HepG2 (cell line): ENCODE data around the gene OLFM2. TPM values are rescaled to one million over a fixed set of nuclear protein-coding genes. Genes with fewer than 3 reads are reported as not detected.

Experiments used
- BHLHE40 ChIP-seq: IDR thresholded peaks from 2 replicates; pipeline ENCODE4 v1.6.1; 2011; ENCODE audit warnings: low read length, improper control_type of control experiment
- GTF2F1 ChIP-seq: fragments of 150-350 bp; IDR thresholded peaks from 2 replicates; pipeline ENCODE4 v1.6.1; 2014; ENCODE audit warnings: low read length
- NFE2L1 ChIP-seq: sonication (generic); formaldehyde crosslinking; IDR thresholded peaks from 2 replicates; pipeline ENCODE4 v1.4.0; 2020; ENCODE audit warnings: missing genetic modification reagents, mild to moderate bottlenecking, borderline replicate concordance
- NR2C2 ChIP-seq: sonication (generic); formaldehyde crosslinking; IDR thresholded peaks from 2 replicates; pipeline ENCODE4 v1.4.0; 2020; ENCODE audit warnings: missing genetic modification reagents, mild to moderate bottlenecking, moderate library complexity, borderline replicate concordance
- PTBP1 ChIP-seq: fragments of 200-400 bp; formaldehyde crosslinking; IDR thresholded peaks from 2 replicates; pipeline ENCODE4 v1.6.1; 2018; ENCODE audit warnings: low read length, low read depth; ENCODE audit not compliant: poor library complexity, severe bottlenecking
- RBAK ChIP-seq: sonication (generic); formaldehyde crosslinking; IDR thresholded peaks from 2 replicates; pipeline ENCODE4 v1.5.1; 2020; ENCODE audit warnings: mild to moderate bottlenecking, missing genetic modification reagents
- RBM22 ChIP-seq: fragments of 200-400 bp; formaldehyde crosslinking; optimal IDR thresholded peaks from 2 replicates; pipeline ENCODE3; 2017; ENCODE audit warnings: mild to moderate bottlenecking, low read length, moderate library complexity
- TCF7L2 ChIP-seq: IDR thresholded peaks from 2 replicates; pipeline ENCODE4 v1.6.1; 2011; ENCODE audit warnings: mild to moderate bottlenecking, low read depth, low read length, moderate library complexity
- THYN1 ChIP-seq: sonication (generic); formaldehyde crosslinking; IDR thresholded peaks from 2 replicates; pipeline ENCODE4 v1.8.1; 2023; ENCODE audit warnings: low read depth, mild to moderate bottlenecking, moderate library complexity, missing genetic modification reagents, borderline replicate concordance
- ZNF547 ChIP-seq: sonication (generic); formaldehyde crosslinking; IDR thresholded peaks from 2 replicates; pipeline ENCODE4 v1.5.1; 2020; ENCODE audit warnings: mild to moderate bottlenecking, missing genetic modification reagents
- ZNF839 ChIP-seq: sonication (generic); formaldehyde crosslinking; IDR thresholded peaks from 2 replicates; pipeline ENCODE4 v1.4.0; 2020; ENCODE audit warnings: missing genetic modification reagents, mild to moderate bottlenecking, borderline replicate concordance
- polyA plus RNA-seq, 8 experiments: library from polyadenylated mRNA; depleted of rRNA in 3 of 8; stranded (reverse) in 7 of 8; unstranded in 1 of 8; fragments of >200 nt; fragmentation: Illumina TruSeq in 4 of 8; extraction: Trizol in 4 of 8; gene quantifications; 2 replicates each; pipeline versions ENCODE4 v1.2.1 to v1.2.3, GENCODE V29; 2011 to 2016; ENCODE audit warnings: low read depth in 4 of 8, missing spikeins in 1 of 8, mixed read lengths in 1 of 8; ENCODE audit not compliant: insufficient read depth in 1 of 8
- total RNA-seq, 5 experiments: library from RNA; depleted of rRNA; stranded (reverse); fragments of >200 nt; fragmentation: Illumina TruSeq; extraction: Trizol; gene quantifications; 2 replicates each; pipeline ENCODE4 v1.2.3, GENCODE V29; 2016; ENCODE audit warnings: low read depth in 1 of 5
- TF ChIP-seq, protein P1 (sequence below): sonication (generic); formaldehyde crosslinking; IDR thresholded peaks from 2 replicates; pipeline ENCODE4 v1.9.0; 2022; ENCODE audit warnings: missing genetic modification reagents, mild to moderate bottlenecking, borderline replicate concordance
- TF ChIP-seq, protein P2 (sequence below): sonication (generic); formaldehyde crosslinking; IDR thresholded peaks from 2 replicates; pipeline ENCODE4 v1.5.0; 2020; ENCODE audit warnings: mild to moderate bottlenecking, missing genetic modification reagents, borderline replicate concordance
- TF ChIP-seq, protein P3 (sequence below): sonication (generic); formaldehyde crosslinking; IDR thresholded peaks from 2 replicates; pipeline ENCODE4 v1.5.0; 2020; ENCODE audit warnings: mild to moderate bottlenecking, missing genetic modification reagents, moderate library complexity
- TF ChIP-seq, protein P4 (sequence below): sonication (generic); formaldehyde crosslinking; IDR thresholded peaks from 2 replicates; pipeline ENCODE4 v1.8.0; 2022; ENCODE audit warnings: mild to moderate bottlenecking, missing genetic modification reagents, borderline replicate concordance

OLFM2 gene
- total and polyA plus RNA-seq, 2 of the 13 experiments (the other 11 are each of a cell fraction or from before 2014, with no cell fraction given), result 0.20 to 0.51 TPM

DNA sequence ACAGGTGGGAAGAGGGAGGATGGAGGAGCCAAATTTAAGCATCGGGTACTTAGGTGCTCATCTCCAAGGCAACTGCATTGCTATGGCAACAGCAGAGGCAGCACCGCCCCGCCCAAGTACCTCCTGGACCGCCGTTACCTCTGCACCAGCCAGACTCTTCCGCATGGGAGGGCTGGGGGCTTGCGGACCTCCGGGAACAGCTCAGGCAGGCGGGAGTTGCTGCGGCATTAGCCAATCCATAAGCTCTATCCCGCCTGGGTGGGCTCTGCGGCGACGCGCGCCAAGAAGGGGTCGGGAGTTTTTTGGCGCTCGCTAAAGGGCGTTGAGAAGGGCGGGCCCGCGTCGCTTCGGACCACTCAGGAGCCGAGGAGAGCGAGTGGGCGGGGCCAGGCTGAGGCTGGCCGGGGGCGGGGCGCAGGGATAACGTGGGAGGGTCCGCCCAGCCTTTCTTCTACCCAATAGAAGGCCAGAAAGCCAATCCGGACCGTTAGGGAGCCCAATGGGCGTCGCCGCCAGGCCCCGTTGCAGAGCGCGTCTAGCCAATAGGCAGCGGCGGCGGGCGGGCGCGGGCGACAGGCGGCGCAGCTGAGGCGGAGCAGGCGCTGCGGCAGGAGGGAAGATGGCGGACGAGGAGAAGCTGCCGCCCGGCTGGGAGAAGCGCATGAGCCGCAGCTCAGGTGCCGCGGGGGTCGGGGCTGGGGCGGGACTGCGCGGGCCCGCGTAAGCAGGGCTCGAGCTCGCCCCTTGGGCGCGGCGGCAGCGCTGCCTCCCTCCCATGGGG lies 101.4 kb downstream of the OLFM2 start, which contains the start of gene PIN1 (continued):
- TF ChIP-seq, protein P1, sequence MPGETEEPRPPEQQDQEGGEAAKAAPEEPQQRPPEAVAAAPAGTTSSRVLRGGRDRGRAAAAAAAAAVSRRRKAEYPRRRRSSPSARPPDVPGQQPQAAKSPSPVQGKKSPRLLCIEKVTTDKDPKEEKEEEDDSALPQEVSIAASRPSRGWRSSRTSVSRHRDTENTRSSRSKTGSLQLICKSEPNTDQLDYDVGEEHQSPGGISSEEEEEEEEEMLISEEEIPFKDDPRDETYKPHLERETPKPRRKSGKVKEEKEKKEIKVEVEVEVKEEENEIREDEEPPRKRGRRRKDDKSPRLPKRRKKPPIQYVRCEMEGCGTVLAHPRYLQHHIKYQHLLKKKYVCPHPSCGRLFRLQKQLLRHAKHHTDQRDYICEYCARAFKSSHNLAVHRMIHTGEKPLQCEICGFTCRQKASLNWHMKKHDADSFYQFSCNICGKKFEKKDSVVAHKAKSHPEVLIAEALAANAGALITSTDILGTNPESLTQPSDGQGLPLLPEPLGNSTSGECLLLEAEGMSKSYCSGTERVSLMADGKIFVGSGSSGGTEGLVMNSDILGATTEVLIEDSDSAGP (CRISPR knock-in tag), result peak; percentile 73; the same call in 1 of the 2 replicates
- TF ChIP-seq, protein P2, sequence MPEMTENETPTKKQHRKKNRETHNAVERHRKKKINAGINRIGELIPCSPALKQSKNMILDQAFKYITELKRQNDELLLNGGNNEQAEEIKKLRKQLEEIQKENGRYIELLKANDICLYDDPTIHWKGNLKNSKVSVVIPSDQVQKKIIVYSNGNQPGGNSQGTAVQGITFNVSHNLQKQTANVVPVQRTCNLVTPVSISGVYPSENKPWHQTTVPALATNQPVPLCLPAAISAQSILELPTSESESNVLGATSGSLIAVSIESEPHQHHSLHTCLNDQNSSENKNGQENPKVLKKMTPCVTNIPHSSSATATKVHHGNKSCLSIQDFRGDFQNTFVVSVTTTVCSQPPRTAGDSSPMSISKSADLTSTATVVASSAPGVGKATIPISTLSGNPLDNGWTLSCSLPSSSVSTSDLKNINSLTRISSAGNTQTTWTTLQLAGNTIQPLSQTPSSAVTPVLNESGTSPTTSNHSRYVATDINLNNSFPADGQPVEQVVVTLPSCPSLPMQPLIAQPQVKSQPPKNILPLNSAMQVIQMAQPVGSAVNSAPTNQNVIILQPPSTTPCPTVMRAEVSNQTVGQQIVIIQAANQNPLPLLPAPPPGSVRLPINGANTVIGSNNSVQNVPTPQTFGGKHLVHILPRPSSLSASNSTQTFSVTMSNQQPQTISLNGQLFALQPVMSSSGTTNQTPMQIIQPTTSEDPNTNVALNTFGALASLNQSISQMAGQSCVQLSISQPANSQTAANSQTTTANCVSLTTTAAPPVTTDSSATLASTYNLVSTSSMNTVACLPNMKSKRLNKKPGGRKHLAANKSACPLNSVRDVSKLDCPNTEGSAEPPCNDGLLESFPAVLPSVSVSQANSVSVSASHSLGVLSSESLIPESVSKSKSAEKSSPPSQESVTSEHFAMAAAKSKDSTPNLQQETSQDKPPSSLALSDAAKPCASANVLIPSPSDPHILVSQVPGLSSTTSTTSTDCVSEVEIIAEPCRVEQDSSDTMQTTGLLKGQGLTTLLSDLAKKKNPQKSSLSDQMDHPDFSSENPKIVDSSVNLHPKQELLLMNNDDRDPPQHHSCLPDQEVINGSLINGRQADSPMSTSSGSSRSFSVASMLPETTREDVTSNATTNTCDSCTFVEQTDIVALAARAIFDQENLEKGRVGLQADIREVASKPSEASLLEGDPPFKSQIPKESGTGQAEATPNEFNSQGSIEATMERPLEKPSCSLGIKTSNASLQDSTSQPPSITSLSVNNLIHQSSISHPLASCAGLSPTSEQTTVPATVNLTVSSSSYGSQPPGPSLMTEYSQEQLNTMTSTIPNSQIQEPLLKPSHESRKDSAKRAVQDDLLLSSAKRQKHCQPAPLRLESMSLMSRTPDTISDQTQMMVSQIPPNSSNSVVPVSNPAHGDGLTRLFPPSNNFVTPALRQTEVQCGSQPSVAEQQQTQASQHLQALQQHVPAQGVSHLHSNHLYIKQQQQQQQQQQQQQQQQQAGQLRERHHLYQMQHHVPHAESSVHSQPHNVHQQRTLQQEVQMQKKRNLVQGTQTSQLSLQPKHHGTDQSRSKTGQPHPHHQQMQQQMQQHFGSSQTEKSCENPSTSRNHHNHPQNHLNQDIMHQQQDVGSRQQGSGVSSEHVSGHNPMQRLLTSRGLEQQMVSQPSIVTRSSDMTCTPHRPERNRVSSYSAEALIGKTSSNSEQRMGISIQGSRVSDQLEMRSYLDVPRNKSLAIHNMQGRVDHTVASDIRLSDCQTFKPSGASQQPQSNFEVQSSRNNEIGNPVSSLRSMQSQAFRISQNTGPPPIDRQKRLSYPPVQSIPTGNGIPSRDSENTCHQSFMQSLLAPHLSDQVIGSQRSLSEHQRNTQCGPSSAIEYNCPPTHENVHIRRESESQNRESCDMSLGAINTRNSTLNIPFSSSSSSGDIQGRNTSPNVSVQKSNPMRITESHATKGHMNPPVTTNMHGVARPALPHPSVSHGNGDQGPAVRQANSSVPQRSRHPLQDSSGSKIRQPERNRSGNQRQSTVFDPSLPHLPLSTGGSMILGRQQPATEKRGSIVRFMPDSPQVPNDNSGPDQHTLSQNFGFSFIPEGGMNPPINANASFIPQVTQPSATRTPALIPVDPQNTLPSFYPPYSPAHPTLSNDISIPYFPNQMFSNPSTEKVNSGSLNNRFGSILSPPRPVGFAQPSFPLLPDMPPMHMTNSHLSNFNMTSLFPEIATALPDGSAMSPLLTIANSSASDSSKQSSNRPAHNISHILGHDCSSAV, result no peak
- no peak for TF ChIP-seq RBAK
- TF ChIP-seq NFE2L1, result no peak
- peak; percentile 67 for TF ChIP-seq NR2C2 (CRISPR knock-in tag)
- TF ChIP-seq PTBP1, result no peak
- TF ChIP-seq RBM22, result peak; percentile 100
- TF ChIP-seq GTF2F1, result no peak
- no peak for TF ChIP-seq TCF7L2
- TF ChIP-seq, protein P3, sequence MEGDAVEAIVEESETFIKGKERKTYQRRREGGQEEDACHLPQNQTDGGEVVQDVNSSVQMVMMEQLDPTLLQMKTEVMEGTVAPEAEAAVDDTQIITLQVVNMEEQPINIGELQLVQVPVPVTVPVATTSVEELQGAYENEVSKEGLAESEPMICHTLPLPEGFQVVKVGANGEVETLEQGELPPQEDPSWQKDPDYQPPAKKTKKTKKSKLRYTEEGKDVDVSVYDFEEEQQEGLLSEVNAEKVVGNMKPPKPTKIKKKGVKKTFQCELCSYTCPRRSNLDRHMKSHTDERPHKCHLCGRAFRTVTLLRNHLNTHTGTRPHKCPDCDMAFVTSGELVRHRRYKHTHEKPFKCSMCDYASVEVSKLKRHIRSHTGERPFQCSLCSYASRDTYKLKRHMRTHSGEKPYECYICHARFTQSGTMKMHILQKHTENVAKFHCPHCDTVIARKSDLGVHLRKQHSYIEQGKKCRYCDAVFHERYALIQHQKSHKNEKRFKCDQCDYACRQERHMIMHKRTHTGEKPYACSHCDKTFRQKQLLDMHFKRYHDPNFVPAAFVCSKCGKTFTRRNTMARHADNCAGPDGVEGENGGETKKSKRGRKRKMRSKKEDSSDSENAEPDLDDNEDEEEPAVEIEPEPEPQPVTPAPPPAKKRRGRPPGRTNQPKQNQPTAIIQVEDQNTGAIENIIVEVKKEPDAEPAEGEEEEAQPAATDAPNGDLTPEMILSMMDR (CRISPR knock-in tag), result peak; percentile 78
- peak; percentile 47; the same call in 1 of the 2 replicates for TF ChIP-seq ZNF547 (CRISPR knock-in tag)
- TF ChIP-seq ZNF839 (CRISPR knock-in tag), result no peak
- TF ChIP-seq, protein P4, sequence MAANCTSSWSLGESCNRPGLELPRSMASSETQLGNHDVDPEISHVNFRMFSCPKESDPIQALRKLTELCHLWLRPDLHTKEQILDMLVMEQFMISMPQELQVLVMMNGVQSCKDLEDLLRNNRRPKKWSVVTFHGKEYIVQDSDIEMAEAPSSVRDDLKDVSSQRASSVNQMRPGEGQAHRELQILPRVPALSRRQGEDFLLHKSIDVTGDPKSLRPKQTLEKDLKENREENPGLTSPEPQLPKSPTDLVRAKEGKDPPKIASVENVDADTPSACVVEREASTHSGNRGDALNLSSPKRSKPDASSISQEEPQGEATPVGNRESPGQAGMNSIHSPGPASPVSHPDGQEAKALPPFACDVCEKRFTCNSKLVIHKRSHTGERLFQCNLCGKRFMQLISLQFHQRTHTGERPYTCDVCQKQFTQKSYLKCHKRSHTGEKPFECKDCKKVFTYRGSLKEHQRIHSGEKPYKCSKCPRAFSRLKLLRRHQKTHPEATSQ (CRISPR knock-in tag), result no peak
- TF ChIP-seq THYN1 (CRISPR knock-in tag), result no peak
- no peak for TF ChIP-seq BHLHE40
